Measurements from ENCODE around the gene COL17A1.

COL17A1 gene

DNA sequence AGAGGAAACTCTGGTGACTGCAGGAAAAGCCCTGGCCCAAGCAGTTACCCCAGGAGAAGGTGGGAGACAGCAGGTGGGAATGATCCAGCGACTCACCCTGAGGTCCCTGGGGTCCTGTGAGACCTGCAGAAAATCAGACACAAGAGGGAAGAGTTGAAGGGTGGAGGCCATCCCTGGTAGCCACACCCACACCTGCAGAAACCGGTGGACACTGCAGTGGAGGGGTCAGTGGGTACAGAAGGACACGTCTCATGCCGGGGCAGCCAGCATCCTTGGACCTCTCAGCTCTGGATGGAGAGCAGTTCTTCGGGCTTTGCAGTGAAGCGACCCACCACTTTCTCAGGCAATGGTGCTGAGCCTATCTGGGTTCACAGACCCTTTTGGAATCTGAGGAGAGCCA is 39.0 kb downstream of the COL17A1 start:
- no peak for DNase-seq

DNA sequence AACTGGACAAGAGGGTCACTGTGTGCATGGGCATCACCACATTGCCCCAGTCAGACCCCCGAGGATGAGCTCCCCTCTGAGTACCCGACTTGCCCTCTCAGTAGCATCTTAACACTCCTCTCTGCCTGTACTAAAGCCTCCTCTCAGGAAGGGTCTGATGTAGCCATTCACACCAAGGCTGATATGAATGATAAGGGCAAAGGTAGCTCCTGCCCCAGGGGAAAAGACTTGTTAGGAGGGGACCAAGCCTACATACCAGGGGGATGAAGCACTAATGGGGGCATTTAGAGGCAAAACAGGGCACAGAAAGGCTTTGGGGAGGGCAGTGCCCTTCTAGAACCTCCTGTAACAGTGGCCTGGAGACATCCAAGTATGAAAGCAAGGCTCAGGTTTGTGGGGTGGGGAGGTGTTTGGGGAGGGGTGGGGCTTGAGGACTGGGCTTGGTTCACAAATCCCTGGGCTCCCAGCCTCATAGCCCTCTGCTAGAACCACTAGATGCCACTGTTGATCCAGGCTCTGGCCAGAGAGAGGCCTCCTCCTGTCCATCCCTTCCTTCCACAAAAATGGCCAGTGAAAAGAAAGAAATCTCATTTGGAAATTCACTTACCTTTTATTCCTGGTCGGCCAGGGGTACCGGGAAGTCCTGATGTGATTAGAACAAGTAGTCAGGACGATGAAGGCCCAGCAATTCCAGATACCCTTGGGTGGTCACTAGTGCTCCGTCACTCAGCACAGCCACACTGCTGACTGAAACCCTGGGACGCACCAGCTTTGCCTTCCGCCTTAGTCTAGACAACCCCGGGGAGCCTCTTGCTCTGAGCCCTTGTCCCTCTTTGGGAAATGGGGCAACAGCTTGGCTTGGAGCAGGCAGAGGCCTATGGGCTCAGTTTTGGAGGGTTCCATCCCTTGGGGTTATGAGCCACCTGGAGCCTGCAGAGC is 40.3 kb downstream of the COL17A1 start:
- no peak for DNase-seq

DNA sequence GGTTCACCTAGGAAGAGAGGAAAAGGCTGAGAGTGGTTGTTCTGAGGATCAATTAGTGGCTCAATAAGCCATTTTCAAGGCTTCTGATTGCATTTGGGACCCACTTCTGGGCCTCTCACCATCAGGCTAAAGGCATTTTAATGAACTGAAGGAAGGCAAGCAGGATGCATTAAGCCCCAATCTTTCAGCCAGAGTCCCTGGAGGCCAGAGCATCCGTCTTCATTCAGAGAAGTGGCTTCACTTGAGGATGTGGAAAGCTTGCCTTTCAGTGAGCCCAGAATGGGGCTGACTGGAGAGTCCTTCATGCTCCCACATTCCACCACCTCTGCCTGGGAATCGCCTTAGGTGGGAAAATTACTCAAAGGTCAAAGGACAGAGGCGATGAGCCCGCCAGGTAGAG is 41.8 kb downstream of the COL17A1 start:
- no peak for DNase-seq

DNA sequence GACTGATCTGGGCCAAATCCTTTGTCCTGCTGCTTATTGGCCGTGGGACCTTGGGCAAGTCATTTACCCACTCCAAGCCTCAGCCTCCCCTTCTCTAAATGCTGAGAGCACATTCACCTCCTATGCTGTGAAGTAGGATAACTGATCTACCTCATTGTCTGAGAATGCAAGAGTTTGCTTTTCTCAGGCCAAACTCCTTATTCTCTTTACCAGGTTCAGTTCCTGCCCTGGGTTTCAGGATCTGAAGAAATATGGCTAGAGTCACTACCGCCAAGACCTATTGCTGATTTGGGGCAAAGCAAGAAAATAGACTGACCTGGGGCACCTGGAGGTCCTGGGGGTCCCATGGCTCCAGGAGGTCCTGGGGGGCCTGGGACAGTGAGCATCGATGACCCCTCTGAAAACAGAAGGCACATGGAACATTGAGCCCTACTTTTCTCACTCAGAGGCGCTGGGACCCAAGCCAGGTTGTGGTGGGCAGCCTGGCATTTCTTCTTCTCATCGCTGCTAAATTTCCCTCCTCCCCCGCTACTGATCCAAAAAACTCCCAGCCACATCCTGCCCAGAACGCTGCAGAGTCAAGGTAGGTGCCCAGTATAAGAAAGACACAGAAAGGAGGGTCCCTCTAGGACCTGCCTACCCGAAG is 42.4 kb downstream of the COL17A1 start:
- no peak for DNase-seq

DNA sequence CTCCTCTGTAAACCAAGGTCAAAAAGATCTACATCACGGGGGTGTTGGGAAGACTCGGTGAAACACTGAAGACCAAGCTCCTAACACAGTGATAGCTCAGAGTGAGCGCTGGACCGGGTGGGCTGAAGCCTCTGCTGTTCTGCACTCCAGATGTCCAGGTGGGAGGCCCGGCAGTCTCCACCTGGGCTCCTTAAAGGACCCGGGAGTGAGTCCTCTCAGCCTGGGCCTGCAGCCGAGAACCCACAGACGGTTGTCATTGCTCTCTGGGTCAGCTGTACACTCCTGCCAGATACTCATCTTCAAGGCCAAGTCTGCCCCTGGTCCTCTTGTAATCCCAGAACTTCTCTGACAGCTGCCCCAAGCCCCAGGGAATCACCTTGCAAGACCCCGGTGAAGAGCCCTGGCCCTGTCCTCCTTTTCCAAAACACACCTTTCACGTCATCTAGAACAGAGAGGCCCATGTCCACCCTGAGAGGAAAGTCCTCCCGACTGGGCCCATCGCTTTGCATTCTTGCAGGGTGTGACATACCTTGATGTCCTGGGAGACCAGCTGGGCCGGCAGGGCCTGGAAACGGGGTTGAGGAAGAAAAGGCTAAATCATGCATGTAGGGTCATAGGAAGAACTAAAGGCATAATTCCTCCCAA is 43.7 kb downstream of the COL17A1 start:
- DNase-seq = no peak

DNA sequence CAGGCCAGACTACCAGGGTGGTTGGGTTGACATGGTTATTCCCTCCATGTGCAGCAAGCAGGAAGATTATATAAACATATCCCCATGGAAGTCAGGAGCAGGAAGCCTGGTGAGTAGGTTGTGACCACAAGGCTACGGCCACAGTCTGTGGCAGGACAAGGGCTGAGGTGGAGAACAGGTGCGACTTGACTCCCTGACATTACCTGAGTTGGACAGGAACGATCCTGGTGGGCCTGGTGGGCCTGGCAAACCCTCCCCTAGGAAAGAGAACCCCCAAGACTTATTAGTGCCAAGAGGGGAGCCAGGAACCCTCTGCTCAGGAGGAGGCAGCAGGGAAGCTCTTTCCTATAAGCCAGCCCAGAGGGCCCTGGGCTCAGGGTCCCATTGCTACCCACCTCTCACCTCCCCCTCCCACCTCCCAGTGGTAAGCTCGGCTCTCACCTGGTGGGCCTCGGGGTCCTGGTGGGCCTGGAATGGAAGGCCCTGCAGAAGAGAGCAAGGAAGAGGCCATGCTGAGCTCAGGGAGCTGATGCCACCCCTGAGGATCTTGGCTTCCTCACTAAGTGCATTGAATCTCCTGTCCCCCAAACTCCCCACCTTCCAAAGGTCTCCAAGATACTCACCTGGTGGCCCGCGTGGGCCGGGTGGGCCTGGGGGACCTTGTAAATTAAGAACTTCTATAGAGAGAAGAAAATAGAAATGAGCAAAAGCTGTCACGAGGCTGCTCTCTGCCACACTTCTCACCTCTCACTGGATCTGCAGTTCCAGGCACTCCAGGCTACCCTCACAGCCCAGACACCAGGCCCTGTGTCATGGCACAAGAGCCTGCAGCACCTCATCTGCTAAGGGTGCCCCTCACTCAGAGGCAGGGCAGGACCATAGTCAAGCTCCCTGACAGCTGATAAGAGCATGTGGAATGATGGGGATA is 44.6 kb downstream of the COL17A1 start:
- no peak for DNase-seq

DNA sequence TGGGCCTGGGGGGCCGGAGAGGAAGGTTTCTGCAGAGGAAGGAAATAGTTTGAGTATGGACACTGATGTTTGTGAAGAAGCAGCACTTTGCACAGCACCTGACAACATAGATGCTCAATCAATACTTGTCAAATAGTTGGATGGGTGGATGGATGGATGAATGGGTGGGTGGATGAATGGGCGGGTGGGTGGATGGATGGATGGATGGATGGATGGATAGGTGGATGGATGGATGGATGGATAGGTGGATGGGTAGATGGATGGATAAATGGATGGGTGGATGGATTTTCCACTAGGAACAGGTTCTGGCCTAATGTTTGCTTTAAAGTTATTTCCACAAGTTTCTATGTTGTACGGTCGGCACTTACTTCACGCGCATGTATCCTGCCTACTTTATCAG is 45.3 kb downstream of the COL17A1 start:
- no peak for DNase-seq

DNA sequence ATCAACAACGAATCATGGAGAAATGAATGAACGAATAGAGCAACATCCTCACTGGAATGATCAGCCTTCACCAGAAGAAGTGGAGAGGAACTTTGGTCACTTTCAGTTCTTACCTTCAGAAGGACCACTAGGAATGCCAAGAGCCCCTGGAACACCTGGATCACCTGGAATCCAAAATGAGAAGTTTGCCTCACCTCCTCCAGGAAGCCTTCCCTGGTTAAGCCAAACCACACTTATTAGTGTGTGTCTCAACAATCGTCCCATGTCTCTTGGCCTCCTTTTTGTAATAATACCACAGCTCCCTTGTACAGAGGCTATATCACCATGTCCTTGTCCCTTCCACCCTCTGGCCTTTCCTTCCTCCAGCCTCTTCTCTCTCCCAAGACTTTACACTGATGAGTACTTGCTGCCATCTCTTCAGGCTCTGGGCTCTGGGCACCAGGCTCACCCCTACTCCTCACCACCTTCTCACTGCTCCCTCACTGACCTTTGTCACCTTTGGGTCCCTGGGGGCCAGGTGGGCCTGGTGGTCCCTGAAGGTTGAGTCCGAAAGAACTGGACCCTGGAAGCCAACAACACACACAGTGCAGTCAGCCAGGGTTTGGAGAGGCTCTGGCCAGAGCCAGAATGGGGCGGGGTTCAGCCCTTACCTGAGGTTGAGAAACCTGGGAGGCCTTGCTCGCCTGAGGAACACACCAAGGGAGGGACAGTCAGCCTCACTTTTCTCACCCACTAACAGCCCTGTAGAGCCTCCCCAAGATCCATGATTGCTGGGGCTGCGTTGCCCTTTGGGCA is 46.5 kb downstream of the COL17A1 start:
- no peak for DNase-seq

DNA sequence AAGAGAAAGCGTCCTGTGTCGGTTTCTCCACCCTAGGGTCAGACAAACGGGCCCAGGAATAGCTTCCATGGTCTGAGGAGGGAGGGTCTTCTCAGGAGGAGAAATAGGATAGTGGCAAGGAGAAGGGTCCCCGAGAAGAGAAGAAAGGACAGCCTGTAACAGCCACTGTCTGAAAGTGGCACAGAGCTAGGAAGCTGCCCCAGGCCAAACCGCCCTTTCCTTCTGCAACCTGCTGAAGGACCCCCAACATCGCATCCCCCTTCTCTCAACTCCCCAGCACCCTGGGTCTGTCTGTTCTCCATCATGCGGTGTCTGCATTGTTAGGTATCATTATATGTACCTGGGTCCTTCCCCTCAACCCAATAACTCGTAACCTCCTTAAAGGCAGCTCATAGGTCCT is 47.1 kb downstream of the COL17A1 start:
- no peak for DNase-seq

DNA sequence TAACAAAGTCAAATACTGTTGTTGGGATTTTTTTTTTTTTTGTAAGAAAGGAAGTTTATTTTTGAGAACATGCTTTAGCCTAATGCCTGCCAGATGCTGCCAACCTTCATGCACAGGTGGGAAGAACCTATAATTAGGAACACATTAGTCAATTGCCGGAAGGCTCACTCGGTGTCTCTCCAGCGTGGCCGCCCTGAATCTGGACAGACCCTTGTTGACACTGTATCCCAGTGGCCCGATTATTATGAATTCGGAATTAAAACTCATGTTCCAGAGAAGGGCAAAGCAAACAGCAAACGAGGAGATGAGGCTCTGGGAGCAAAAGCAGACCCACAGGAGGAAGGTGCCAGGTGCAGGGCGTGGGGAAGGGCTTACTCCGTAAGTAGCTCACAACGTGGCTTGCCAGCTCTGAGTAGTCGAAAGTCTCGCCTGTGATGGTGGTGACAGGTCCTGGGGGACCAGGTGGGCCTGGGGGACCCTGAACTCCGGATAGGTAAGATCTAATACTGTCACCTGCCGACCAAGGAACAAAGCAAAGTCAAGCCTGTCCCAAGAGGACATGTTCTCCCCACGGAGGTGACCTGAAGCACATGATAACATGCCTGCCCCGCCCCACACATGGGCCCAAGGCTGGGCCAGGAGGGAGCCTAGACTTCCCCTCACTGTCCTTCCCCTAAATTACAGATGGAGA is 48.3 kb downstream of the COL17A1 start:
- DNase-seq = no peak

DNA sequence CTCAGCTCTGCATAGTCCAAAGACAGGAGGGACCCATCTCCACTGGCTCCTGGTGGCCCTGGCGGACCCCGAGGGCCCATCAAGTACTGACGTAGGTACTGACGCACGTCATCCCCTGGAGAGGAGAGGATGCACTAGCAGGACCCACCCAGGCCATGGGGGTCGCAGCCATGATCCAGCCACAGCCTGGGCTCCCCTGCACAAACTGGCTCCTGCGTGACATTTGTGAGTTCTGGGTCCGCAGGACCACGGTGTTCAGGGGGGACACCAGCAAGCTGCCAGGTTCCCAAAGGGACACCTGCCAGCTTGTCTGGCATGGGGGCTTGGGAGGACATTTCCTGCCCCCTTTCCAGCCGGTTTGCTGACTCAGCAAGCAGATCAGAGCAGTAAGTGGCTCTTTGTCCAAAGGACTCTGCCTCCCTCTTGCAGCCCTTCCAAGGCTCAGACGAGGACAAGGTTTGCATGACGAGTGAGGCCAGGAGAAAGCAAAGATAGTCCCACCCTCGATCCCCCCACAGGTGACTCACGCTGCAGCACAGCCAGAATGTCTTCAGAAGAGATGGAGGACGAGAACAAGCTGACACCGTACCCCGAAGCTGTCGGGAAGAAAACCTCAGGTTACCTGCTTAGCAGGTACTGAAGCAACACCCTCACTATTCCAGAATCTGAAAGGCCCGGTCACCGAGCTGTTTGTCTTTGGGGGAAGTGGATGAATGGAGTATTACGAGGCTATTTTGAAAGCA is 49.0 kb downstream of the COL17A1 start:
- DNase-seq = no peak

DNA sequence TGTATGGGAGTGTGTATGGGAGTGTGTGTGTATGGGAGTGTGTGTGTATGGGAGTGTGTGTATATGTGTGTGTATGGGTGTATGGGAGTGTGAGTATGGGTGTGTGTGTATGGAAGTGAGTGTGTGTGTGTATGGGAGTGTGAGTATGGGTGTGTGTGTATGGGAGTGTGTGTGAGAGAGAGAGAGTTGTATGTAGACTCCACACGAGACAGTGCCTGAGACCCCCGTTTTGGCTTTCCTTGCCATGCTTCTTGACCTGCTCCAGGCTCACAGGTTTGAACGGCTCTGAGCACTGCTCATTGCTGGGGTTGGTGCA is 49.7 kb downstream of the COL17A1 start:
- no peak for DNase-seq

DNA sequence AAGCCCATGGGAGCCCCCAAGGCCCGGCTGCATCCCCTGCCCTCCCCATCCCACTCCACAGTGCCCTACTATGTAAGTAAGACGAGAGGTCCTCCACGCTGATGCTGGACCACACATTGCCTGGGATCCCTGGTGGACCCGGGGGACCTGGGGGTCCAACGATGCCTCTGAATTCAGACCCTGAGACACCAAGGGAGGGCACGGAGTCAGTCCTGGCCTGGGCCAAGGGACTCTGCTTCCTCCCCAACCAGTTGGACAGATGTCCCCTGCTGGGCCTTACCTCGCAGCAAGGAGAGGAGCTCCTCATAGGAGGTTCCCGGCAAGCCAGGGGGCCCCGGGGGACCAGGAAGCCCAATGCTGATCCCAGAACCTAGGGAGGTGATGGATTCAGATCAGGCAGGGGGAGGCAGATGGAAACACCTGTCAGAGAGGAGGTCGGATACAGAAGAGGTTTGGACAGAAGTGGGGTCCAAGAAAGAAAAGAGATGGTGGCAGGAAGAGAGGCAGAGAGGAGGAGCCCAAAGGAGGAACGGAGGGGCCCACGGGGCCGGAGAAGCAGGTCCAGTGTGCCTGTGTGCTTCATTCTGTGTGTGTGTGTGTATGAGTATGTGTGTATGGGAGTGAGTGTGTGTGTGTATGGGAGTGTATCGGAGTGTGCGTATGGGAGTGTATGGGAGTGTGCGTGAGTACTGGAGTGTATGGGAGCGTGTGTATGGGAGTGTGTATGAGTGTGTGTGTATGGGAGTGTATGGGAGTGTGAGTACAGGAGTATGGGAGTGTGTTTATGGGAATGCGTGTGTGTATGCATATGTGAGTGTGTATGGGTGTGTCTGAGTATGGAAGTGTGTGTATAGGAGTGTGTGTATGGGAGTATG is 50.2 kb downstream of the COL17A1 start:
- DNase-seq = no peak

DNA sequence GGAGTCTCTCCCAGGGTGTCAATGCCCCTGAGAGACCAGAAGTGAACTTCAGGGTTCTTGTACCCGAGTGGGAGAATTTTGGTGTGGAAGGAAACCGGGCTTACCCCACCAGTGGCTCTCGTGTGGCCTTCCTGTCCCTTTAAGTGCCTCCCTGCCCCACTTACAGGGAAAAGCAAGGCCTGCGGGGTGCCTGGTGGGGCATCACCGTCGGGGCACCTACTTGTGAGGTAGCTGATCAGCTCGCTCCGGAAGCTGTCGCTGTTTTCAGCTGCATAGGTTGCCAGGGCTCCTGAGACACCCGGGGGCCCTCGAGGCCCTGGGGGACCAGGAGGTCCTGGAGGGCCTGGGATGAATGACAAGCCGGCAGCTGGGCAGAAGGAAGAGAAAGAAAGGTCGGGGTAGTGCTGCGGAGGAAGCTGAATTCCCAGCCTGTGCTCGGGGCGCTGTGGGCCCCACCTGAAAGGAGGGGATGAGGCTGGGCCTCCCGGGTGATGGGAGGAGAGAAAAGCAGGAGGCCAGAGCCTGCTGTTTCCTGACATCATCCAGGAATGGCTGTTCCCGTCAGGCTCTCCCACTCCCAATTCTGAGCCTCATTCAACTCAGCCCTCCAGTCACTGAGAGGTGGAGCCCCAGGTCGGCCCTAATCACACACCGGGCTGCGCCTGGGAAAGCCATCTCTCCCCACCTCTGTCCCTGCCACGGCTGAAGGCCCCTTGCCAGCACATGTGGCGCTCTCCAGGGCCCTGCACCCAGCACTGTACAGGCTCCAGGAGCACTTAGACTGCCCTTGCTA is 51.1 kb downstream of the COL17A1 start:
- no peak for DNase-seq

DNA sequence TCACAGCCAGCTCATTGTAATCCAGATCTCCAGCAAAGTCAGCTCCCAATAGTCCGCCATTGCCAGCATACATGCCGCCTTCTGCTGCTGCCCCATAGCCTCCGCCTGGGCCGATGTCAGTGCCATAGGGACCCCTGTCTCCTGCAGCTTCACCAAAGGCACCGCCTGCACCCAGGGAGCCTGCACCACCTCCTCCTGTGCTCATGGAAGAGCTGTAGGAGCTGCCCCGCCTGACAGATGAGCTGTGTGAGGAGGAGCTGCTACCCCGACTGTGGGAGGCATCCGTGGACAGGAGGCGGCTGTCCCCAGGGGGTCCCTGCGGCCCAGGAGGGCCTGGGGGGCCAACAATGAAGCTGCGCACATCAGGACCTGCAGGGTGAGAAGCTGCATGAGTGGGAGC is 51.7 kb downstream of the COL17A1 start:
- DNase-seq = no peak

DNA sequence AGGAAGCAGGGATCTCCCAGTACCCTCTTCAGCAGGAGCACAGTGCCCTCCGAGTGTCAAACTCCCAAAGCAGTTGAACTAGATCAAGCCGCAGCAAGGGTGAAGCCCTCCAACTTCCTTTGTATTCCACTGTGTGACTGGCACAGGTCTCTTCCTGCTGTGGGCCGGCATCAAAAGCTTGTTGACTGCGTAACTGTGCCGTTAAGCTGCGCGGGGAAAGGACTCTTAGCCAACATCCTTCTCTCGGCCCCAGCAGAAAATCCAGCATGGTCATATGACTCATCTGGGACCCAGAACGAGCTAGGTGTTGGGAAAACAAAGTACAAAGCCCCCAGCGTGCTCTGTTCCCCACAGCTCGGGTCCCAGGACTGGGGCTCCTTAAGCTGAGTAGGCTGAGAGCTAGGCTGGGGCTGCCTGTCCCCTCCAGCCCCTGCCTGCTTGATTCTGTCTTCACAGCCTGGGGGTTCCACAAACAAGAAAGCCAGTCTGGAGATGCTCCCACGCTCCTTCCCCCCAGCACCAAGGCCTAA is 52.2 kb downstream of the COL17A1 start:
- no peak for DNase-seq

DNA sequence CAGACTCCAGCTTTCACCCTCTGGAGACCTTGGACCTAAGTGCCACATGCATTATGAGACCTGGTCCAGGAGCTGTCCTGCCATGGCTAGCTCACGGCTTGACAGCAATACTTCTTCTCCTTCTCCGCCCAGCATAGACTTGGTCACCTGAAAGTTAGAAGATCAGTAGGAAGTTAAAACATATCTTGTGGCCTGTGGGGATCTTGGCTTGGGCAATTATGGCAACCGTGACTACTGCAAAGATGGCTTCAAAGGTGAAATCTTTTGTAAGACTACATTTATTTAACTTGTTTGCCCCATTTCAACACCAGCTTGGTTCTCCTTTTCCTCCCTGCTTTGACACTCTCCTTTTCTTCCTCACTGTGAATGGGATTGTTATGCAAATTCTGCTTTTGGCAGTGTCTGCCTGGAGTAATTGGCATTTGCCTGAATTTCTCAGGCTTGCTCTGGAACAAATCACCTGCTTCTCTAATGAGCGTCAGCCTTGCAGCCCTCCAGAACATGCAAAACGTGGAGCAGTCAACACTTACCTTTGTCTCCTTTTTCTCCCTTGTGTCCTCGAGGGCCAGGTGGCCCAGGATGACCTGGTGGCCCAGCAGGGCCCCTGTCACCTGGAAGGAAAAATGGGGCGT is 53.4 kb downstream of the COL17A1 start:
- DNase-seq = no peak

DNA sequence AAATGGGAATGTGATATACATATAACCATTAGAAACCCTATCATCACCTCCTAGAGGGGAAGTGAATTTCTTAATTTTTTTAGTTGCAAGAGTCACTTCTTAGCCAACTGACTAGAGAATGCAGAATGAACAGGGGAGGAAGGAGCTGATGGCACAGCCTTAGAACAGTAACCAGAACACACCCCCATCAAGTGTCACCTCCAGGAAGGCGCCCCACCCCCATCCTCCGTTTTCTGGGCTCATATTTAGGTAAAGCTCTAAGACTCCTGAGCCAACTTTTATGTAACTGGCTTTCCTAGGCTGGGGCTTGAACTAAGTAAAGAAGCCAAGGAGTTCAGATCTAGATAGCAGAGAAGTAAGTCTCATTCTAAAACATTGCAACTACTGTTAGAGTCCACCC is 54.0 kb downstream of the COL17A1 start:
- DNase-seq = no peak

Measured in NCI-H1436 treated with DMSO at 0.1 percent for 48 hours (cell line).